ENCODE measurements around the gene RHBDL1. TPM values are rescaled to one million over a fixed set of nuclear protein-coding genes. Genes with fewer than 3 reads are reported as not detected.

Gene RHBDL1
- total and polyA plus RNA-seq, 2 donors (not counting 3 experiments of a cell fraction or from before 2014, with no cell fraction given) = 1.1 to 1.8 TPM

DNA sequence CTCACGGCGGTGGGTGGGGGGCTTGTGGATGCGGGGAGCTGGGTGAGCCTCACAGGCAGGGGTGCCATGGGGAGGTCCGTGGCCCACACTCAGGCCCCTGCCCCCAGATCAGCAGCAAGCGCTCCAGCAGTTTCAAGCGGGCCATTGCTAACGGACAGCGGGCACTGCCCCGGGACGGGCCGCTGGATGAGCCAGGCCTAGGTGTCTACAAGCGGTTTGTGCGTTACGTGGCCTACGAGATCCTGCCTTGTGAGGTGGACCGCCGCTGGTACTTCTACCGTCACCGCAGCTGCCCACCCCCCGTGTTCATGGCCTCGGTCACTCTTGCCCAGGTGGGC, 1.1 kb downstream of the RHBDL1 start:
- dilution Hi-C loops (cut with MboI; ENCODE audit: extremely low pct_ligation_motif_present, low sequenced_read_pairs) (no loop called here), intact Hi-C loops (cut with micrococcal nuclease) (no loop called here)
- peaks cover 10% of the 10 kb centered on the region for H3K79me2 ChIP-seq (ENCODE audit: control insufficient read depth, insufficient read depth, low read length)
- ChIA-PET POLR2A (no interaction called here), CTCF (interaction anchor here (0.9 to 1.5 kb wide), 4 partner anchors 9 to 97 kb away, joined by 3 to 6 read pairs (median 3); partner anchors contain the start of genes METTL26 and RHOT2)
- H3K4me3 ChIP-seq (replicated peaks in 1 of 3; ENCODE audit: insufficient read depth in 1 of 3, low read depth in 1 of 3, low read length in 3 of 3) = no peak overlapping the region
- no peak overlapping the region for H3K9ac ChIP-seq (replicated peaks; ENCODE audit: extremely low read depth, insufficient read depth, low read length)
- no peak overlapping the region for H3K4me2 ChIP-seq (ENCODE audit: insufficient read depth, low read length)
- FAIRE-seq (no peak), DNase-seq (ENCODE audit: low read depth, low spot score) (no peak)
- peaks cover 8% of the 10 kb centered on the region for H3K4me1 ChIP-seq (ENCODE audit: control insufficient read depth, extremely low read depth, insufficient read depth, low read length)
- no TSS peak for BruUV-seq (replicated peaks)
- H3K27me3 ChIP-seq (ENCODE audit: control insufficient read depth in 2 of 2, insufficient read depth in 2 of 2, low read length in 2 of 2) = no peaks in the 10 kb centered on the region
- no peaks in the 10 kb centered on the region for H4K20me1 ChIP-seq (replicated peaks; ENCODE audit: control insufficient read depth, extremely low read depth, insufficient read depth, low read length)
- no peak overlapping the region for H2AFZ ChIP-seq (ENCODE audit: low read depth, low read length)
- no peak overlapping the region for H3K27ac ChIP-seq (ENCODE audit: insufficient read depth, low read depth, low read length)
- TF ChIP-seq GATA2 (IDR thresholded peaks at IDR 0.05; ENCODE audit: insufficient read depth, insufficient read length, low read depth, low read length) (no peak), FOS (IDR thresholded peaks at IDR 0.05; ENCODE audit: borderline replicate concordance, insufficient read depth, low read length) (no peak), POLR2AphosphoS5 (IDR thresholded peaks at IDR 0.05; ENCODE audit: insufficient read depth, low read depth, low read length) (no peak), MYC (IDR thresholded peaks at IDR 0.05; ENCODE audit: low read depth, low read length) (no peak)
- TF ChIP-seq, protein P1, sequence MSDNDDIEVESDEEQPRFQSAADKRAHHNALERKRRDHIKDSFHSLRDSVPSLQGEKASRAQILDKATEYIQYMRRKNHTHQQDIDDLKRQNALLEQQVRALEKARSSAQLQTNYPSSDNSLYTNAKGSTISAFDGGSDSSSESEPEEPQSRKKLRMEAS (IDR thresholded peaks at IDR 0.05; ENCODE audit: insufficient read depth, insufficient read length) = no peak
- H3K9me3 ChIP-seq (replicated peaks; ENCODE audit: control insufficient read depth, insufficient read depth, low read length) = no peaks in the 10 kb centered on the region
- H3K9me1 ChIP-seq (replicated peaks; ENCODE audit: control insufficient read depth, extremely low read depth, insufficient read depth, low read length) = no peaks in the 10 kb centered on the region
- H3K36me3 ChIP-seq (ENCODE audit: control insufficient read depth in 2 of 2, extremely low read depth in 1 of 2, insufficient read depth in 2 of 2, low read length in 2 of 2) = peaks cover 3 to 17% of the 10 kb centered on the region in 2 experiments

DNA sequence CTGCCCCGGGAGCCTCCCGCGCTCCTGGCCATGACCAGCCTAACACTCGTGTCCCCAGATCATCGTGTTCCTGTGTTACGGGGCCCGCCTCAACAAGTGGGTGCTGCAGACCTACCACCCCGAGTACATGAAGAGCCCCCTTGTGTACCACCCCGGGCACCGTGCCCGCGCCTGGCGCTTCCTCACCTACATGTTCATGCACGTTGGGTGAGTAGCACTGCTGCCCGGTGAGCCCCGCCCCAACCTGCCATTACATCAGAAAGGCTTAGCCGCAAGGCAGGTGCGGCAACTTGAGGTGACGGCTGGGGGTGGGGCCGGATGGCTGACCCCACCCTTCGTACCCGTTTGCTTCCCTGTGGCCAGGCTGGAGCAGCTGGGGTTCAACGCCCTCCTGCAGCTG, 1.4 kb downstream of the RHBDL1 start:
- no peaks in the 10 kb centered on the region for H3K27me3 ChIP-seq (ENCODE audit: control insufficient read depth in 2 of 2, insufficient read depth in 2 of 2, low read length in 2 of 2)
- H4K20me1 ChIP-seq (replicated peaks; ENCODE audit: control insufficient read depth, extremely low read depth, insufficient read depth, low read length) = no peaks in the 10 kb centered on the region
- no TSS peak for BruUV-seq (replicated peaks)
- dilution Hi-C loops (cut with MboI; ENCODE audit: extremely low pct_ligation_motif_present, low sequenced_read_pairs) (no loop called here), intact Hi-C loops (cut with micrococcal nuclease) (no loop called here)
- FAIRE-seq (no peak), DNase-seq (ENCODE audit: low read depth, low spot score) (no peak)
- peaks cover 3 to 19% of the 10 kb centered on the region in 2 experiments for H3K36me3 ChIP-seq (ENCODE audit: control insufficient read depth in 2 of 2, extremely low read depth in 1 of 2, insufficient read depth in 2 of 2, low read length in 2 of 2)
- CTCF ChIA-PET = interaction anchor here (1.4 kb wide), 1 partner anchor 9 kb away, joined by 6 read pairs; the partner anchor contains the start of gene RHOT2
- H3K9ac ChIP-seq (replicated peaks; ENCODE audit: extremely low read depth, insufficient read depth, low read length) = no peak overlapping the region
- no peak overlapping the region for H3K4me3 ChIP-seq (replicated peaks in 1 of 3; ENCODE audit: insufficient read depth in 1 of 3, low read depth in 1 of 3, low read length in 3 of 3)
- no peaks in the 10 kb centered on the region for H3K9me1 ChIP-seq (replicated peaks; ENCODE audit: control insufficient read depth, extremely low read depth, insufficient read depth, low read length)
- H3K27ac ChIP-seq (ENCODE audit: insufficient read depth, low read depth, low read length) = no peak overlapping the region
- H3K9me3 ChIP-seq (replicated peaks; ENCODE audit: control insufficient read depth, insufficient read depth, low read length) = no peaks in the 10 kb centered on the region
- H3K4me2 ChIP-seq (ENCODE audit: insufficient read depth, low read length) = no peak overlapping the region
- no peak overlapping the region for H2AFZ ChIP-seq (ENCODE audit: low read depth, low read length)
- POLR2A ChIA-PET = no interaction called here
- H3K4me1 ChIP-seq (ENCODE audit: control insufficient read depth, extremely low read depth, insufficient read depth, low read length) = peaks cover 12% of the 10 kb centered on the region
- H3K79me2 ChIP-seq (ENCODE audit: control insufficient read depth, insufficient read depth, low read length) = peaks cover 14% of the 10 kb centered on the region
- TF ChIP-seq POLR2A (IDR thresholded peaks at IDR 0.05; ENCODE audit: low read depth, low read length) (no peak), JUN (IDR thresholded peaks at IDR 0.05; ENCODE audit: borderline replicate concordance, insufficient read depth, insufficient read length, low read depth) (no peak), EZH2 (IDR thresholded peaks at IDR 0.05; ENCODE audit: borderline replicate concordance, low read depth, low read length, severe bottlenecking) (no peak), GATA2 (IDR thresholded peaks at IDR 0.05; ENCODE audit: insufficient read depth, insufficient read length, low read depth, low read length) (no peak), FOS (IDR thresholded peaks at IDR 0.05; ENCODE audit: borderline replicate concordance, insufficient read depth, low read length) (no peak), MYC (IDR thresholded peaks at IDR 0.05; ENCODE audit: low read depth, low read length) (no peak), POLR2AphosphoS5 (IDR thresholded peaks at IDR 0.05; ENCODE audit: insufficient read depth, low read depth, low read length) (no peak)
- TF ChIP-seq, protein P2, sequence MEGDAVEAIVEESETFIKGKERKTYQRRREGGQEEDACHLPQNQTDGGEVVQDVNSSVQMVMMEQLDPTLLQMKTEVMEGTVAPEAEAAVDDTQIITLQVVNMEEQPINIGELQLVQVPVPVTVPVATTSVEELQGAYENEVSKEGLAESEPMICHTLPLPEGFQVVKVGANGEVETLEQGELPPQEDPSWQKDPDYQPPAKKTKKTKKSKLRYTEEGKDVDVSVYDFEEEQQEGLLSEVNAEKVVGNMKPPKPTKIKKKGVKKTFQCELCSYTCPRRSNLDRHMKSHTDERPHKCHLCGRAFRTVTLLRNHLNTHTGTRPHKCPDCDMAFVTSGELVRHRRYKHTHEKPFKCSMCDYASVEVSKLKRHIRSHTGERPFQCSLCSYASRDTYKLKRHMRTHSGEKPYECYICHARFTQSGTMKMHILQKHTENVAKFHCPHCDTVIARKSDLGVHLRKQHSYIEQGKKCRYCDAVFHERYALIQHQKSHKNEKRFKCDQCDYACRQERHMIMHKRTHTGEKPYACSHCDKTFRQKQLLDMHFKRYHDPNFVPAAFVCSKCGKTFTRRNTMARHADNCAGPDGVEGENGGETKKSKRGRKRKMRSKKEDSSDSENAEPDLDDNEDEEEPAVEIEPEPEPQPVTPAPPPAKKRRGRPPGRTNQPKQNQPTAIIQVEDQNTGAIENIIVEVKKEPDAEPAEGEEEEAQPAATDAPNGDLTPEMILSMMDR (IDR thresholded peaks at IDR 0.05; ENCODE audit: extremely low read depth in 1 of 2, insufficient read depth in 1 of 2, low read depth in 1 of 2, low read length in 2 of 2) = no peak
- TF ChIP-seq, protein P1 (IDR thresholded peaks at IDR 0.05; ENCODE audit: insufficient read depth, insufficient read length) = no peak

All from endothelial cell of umbilical vein (primary cell).